GM19240 (cell line): ENCODE measurements around the gene CD40.
"Not testable (repeated sequence)": the region's sequence is repeated elsewhere in the genome, so short reads cannot be mapped to it uniquely, and the experiment has no call there.

Experiments used
- DNase-seq: peaks from one replicate; pipeline ENCODE4 v3.0.0; 2011; ENCODE audit warnings: low spot score; ENCODE audit not compliant: insufficient read length

The CD40 gene

GRCh38 chr20:46117704-46118467 lies at the start of gene CD40:
TSS of gene CD40 (plus strand) at chr20:46118314. CDS start at chr20:46118344, 30 bp downstream.
- DNase-seq, result peak; percentile 75

- DNase-seq, result no peak
These were observed 47.8 kb upstream of the CD40 start for GRCh38 chr20:46070215-46070900.

- DNase-seq, result no peak
These were observed 46.5 kb upstream of the CD40 start for GRCh38 chr20:46071573-46071972.

- no peak for DNase-seq
These were observed 45.1 kb upstream of the CD40 start for GRCh38 chr20:46073024-46073423.

- no peak for DNase-seq
These were observed 44.7 kb upstream of the CD40 start for GRCh38 chr20:46073443-46073842.

- DNase-seq, result no peak
These were observed 44.1 kb upstream of the CD40 start for GRCh38 chr20:46074006-46074405.

- no peak for DNase-seq
These were observed 41.3 kb upstream of the CD40 start for GRCh38 chr20:46076806-46077205.

- no peak for DNase-seq
These were observed 40.3 kb upstream of the CD40 start for GRCh38 chr20:46077642-46078305.

GRCh38 chr20:46078954-46079353 lies 39.2 kb upstream of the CD40 start:
- DNase-seq, result no peak

- DNase-seq, result no peak
These were observed 37.0 kb upstream of the CD40 start for GRCh38 chr20:46081074-46081473.

GRCh38 chr20:46083101-46083500 lies 35.0 kb upstream of the CD40 start:
- no peak for DNase-seq

- DNase-seq, result no peak
These were observed 34.5 kb upstream of the CD40 start for GRCh38 chr20:46083531-46084061.

GRCh38 chr20:46084805-46085178 lies 33.3 kb upstream of the CD40 start:
- DNase-seq, result no peak

GRCh38 chr20:46085179-46085851 lies 32.8 kb upstream of the CD40 start:
- DNase-seq, result no peak

GRCh38 chr20:46087161-46087560 lies 31.0 kb upstream of the CD40 start:
- DNase-seq, result no peak

GRCh38 chr20:46088409-46089166 lies 29.5 kb upstream of the CD40 start:
- DNase-seq, result no peak

- DNase-seq, result peak; percentile 17
These were observed 29.0 kb upstream of the CD40 start for GRCh38 chr20:46089167-46089416.

- DNase-seq, result peak; percentile 99
These were observed 28.4 kb upstream of the CD40 start, which contains the start of gene NCOA5 for GRCh38 chr20:46089417-46090388. TSS of gene NCOA5 (minus strand) at chr20:46089962. CDS start at chr20:46079424, 10,538 bp downstream.

- DNase-seq, result not testable (repeated sequence)
These were observed 26.2 kb upstream of the CD40 start for GRCh38 chr20:46091622-46092535.
